NCI-H128 (cell line): ENCODE measurements around the gene FAM32A.

ENCODE experiments used
- DNase-seq: peaks from one replicate; lab custom pipeline; 2025; ENCODE audit not compliant: unreplicated experiment; lab: John Stamatoyannopoulos, UW

FAM32A gene

GRCh38 chr19:16224293-16225045 is 39.3 kb downstream of the FAM32A start:
- no peak for DNase-seq

- no peak for DNase-seq
Observed at GRCh38 chr19:16225279-16226183, 40.3 kb downstream of the FAM32A start.

DNA sequence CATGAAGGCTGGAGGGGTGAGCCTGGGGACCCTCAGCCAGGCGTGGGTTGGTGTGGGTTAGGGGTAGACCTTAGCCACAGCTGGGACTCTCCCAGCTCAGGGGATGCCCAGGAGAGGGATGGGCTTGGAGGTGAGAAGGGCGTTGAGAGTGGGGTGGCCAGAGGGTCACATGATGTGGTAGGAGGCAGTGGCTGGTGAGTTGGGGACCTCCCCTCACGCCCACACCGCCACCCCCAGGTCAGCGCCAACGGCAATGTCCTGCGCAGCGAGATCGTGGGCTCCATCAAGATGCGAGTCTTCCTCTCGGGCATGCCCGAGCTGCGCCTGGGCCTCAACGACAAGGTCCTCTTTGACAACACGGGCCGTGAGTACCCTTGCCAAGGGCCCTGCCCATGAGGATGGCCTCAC is 41.0 kb downstream of the FAM32A start:
- DNase-seq, result no peak

GRCh38 chr19:16226878-16227836 is 41.9 kb downstream of the FAM32A start:
- no peak for DNase-seq

DNA sequence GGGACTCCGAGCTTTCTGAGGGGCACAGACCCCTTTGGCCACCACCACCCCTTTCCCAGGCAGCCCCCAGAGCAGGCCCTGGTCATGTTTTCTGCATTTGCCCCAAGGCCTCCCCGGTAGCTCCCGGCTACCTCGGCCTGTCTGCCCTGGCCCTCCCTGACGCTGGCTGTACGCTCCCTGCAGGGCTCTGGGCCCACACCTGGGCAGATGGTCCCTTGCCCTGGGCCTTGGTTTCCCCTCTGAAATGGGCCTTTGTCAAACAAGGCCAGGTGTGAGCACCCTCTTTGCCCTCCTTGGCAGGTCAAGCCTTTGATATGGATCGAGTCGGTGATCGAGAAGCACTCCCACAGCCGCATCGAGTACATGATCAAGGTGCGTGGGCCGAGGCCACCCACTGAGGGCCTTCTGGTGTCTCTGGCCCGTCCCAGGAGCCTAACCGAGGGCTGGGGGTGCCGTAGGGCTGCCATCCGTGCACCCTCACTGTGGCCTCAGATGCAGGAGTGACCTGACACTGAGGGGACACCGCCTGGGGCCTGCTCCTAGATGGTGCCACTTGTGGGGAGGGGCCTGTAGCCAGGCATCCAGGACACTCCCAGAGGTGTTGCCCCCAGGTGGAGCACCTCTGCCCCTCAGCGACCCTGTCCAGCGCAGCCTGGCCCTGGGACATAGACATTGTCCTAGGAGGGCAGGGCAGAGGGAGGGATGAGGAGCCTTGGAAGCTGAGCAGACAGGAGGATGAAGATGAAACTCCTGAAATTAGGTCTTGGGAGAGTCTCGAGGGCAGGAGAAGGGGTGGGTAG is 42.8 kb downstream of the FAM32A start:
- no peak for DNase-seq

GRCh38 chr19:16228637-16229321 is 43.6 kb downstream of the FAM32A start:
- no peak for DNase-seq

GRCh38 chr19:16229322-16229641 is 44.1 kb downstream of the FAM32A start:
- no peak for DNase-seq

- DNase-seq, result no peak
Observed at GRCh38 chr19:16232127-16232526, 46.9 kb downstream of the FAM32A start.

DNA sequence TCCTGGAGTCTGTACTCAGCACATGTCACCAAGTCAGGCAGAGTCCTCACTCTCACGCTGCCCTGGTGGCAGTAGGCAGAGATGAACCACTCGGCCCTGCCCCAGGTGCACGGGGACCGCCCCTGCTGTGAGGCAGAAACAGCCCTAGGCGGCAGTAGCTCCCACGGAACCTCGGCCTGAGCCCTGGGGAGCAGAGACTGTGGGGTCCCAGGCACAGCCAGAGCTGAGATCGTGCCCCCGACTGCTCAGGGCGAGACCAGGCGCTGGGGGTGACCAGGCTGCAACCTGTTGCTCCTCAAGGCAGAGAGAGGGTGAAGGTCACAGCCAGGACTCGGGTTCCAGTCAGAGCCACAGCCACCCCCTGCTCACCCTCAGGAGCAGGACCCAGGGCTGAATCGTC is 47.4 kb downstream of the FAM32A start:
- no peak for DNase-seq

GRCh38 chr19:16233081-16233776 is 48.0 kb downstream of the FAM32A start:
- DNase-seq, result no peak

- no peak for DNase-seq
Observed at GRCh38 chr19:16233836-16234551, 48.8 kb downstream of the FAM32A start.

GRCh38 chr19:16234552-16235445 is 49.6 kb downstream of the FAM32A start:
- no peak for DNase-seq

GRCh38 chr19:16235811-16236652 is 50.8 kb downstream of the FAM32A start:
- DNase-seq, result no peak
